NCI-H2196 (cell line): Measurements from ENCODE around the gene LHB.
"Not testable (repeated sequence)": the region's sequence is repeated elsewhere in the genome, so short reads cannot be mapped to it uniquely, and the experiment has no call there.

Source experiments
- DNase-seq: peaks from one replicate; lab custom pipeline; 2025; ENCODE audit not compliant: unreplicated experiment; lab: John Stamatoyannopoulos, UW

Gene LHB

GRCh38 chr19:49017041-49017665 lies at the start of gene LHB:
Gene LHB, minus strand, starts transcription at chr19:49017091. Its CDS starts 10 bp downstream, at chr19:49017081.
- no peak for DNase-seq

GRCh38 chr19:49065905-49066512 lies 49.1 kb upstream of the LHB start:
- DNase-seq, result no peak

- peak; percentile 22 for DNase-seq
Measured at GRCh38 chr19:49064768-49065611, 48.1 kb upstream of the LHB start, which contains the start of gene NTF4. Gene NTF4, minus strand, starts transcription at chr19:49064818. Its CDS starts 2,821 bp downstream, at chr19:49061997.

- no peak for DNase-seq
Measured at GRCh38 chr19:49064029-49064629, 47.2 kb upstream of the LHB start.

- DNase-seq, result no peak
Measured at GRCh38 chr19:49061445-49061844, 44.6 kb upstream of the LHB start.

- no peak for DNase-seq
Measured at GRCh38 chr19:49061000-49061399, 44.1 kb upstream of the LHB start.

GRCh38 chr19:49059053-49059452 lies 42.2 kb upstream of the LHB start:
- DNase-seq, result no peak

- DNase-seq, result no peak
Measured at GRCh38 chr19:49058562-49058961, 41.7 kb upstream of the LHB start.

- DNase-seq, result peak; percentile 44
Measured at GRCh38 chr19:49057636-49058234, 40.8 kb upstream of the LHB start, which contains the start of gene CGB7. Gene CGB7, minus strand, starts transcription at chr19:49057749. Its CDS starts 2,374 bp downstream, at chr19:49055375.

GRCh38 chr19:49056902-49057596 lies 40.2 kb upstream of the LHB start:
- DNase-seq, result not testable (repeated sequence)

GRCh38 chr19:49056101-49056901 lies 39.4 kb upstream of the LHB start:
- DNase-seq, result peak; percentile 59

- not testable (repeated sequence) for DNase-seq
Measured at GRCh38 chr19:49050376-49051033, 33.6 kb upstream of the LHB start.

GRCh38 chr19:49049834-49050233 lies 32.9 kb upstream of the LHB start:
- DNase-seq, result not testable (repeated sequence)

GRCh38 chr19:49049011-49049410 lies 32.1 kb upstream of the LHB start, which contains the start of gene CGB8:
Gene CGB8, minus strand, starts transcription at chr19:49049111. Its CDS starts 372 bp downstream, at chr19:49048739.
- not testable (repeated sequence) for DNase-seq

GRCh38 chr19:49043548-49043947 lies 26.7 kb upstream of the LHB start, which contains the start of gene CGB5:
Gene CGB5, plus strand, starts transcription at chr19:49043848. Its CDS starts 362 bp downstream, at chr19:49044210.
- DNase-seq, result not testable (repeated sequence)

GRCh38 chr19:49042666-49043065 lies 25.8 kb upstream of the LHB start:
- not testable (repeated sequence) for DNase-seq

- DNase-seq, result no peak
Measured at GRCh38 chr19:49042177-49042576, 25.3 kb upstream of the LHB start.

GRCh38 chr19:49039736-49040135 lies 22.8 kb upstream of the LHB start:
- not testable (repeated sequence) for DNase-seq
